Neural progenitor cell (in vitro differentiated cells): ENCODE data around the gene BRD9. TPM values are rescaled to one million over a fixed set of nuclear protein-coding genes. Genes with fewer than 3 reads are reported as not detected.

Experiments
- DNase-seq: peaks from one replicate; pipeline ENCODE4 v3.0.0-alpha.2; 2016; ENCODE audit warnings: low spot score
- H2AFZ ChIP-seq: fragments of 200-600 bp; sonication (generic); replicated peaks from 2 replicates; pipeline ENCODE4 v1.6.1; 2016; ENCODE audit warnings: antibody characterized with exemption
- H3F3A ChIP-seq: fragments of 200-600 bp; sonication (generic); 2 replicates; pipeline ENCODE4 v1.6.1; 2016; ENCODE audit warnings: antibody characterized with exemption, low read depth
- H3K27ac ChIP-seq: fragments of 200-600 bp; sonication (generic); 2 replicates; pipeline ENCODE4 v1.5.1; 2016; ENCODE audit warnings: mild to moderate bottlenecking
- H3K27me3 ChIP-seq: fragments of 200-600 bp; sonication (generic); 2 replicates; pipeline ENCODE4 v1.6.1; 2016; ENCODE audit warnings: mild to moderate bottlenecking, moderate library complexity
- H3K36me3 ChIP-seq: fragments of 200-600 bp; sonication (generic); 2 replicates; pipeline ENCODE4 v1.5.1; 2016
- H3K4me1 ChIP-seq: fragments of 200-600 bp; sonication (generic); 2 replicates; pipeline ENCODE4 v1.6.1; 2016; ENCODE audit warnings: mixed run types
- H3K4me2 ChIP-seq: fragments of 200-600 bp; sonication (generic); 2 replicates; pipeline ENCODE4 v1.6.1; 2016
- H3K4me3 ChIP-seq: fragments of 200-600 bp; sonication (generic); 2 replicates; pipeline ENCODE4 v1.5.1; 2016
- H3K79me2 ChIP-seq: fragments of 200-600 bp; sonication (generic); 2 replicates; pipeline ENCODE4 v1.6.1; 2016; ENCODE audit warnings: low read depth
- H3K9ac ChIP-seq: fragments of 200-600 bp; sonication (generic); 2 replicates; pipeline ENCODE4 v1.6.1; 2016
- H3K9me3 ChIP-seq: fragments of 200-600 bp; sonication (generic); 2 replicates; pipeline ENCODE4 v1.5.1; 2016; ENCODE audit warnings: low read depth
- H4K20me1 ChIP-seq: fragments of 200-600 bp; sonication (generic); 2 replicates; pipeline ENCODE4 v1.6.1; 2016; ENCODE audit warnings: low read depth
- H3K27ac Mint-ChIP-seq: 3 replicates; pipeline ENCODE4 v1.8.0; 2021; ENCODE audit warnings: mixed read lengths
- H3K27me3 Mint-ChIP-seq: 2 replicates; pipeline ENCODE4 v1.8.0; 2022; ENCODE audit warnings: low read depth, mild to moderate bottlenecking, inconsistent platforms, moderate library complexity, mixed read lengths; ENCODE audit not compliant: insufficient read depth
- H3K36me3 Mint-ChIP-seq: 3 replicates; pipeline ENCODE4 v1.8.0; 2021; ENCODE audit warnings: mixed read lengths
- H3K4me1 Mint-ChIP-seq: 3 replicates; pipeline ENCODE4 v1.8.0; 2021; ENCODE audit warnings: mixed read lengths
- H3K4me3 Mint-ChIP-seq: 3 replicates; pipeline ENCODE4 v1.8.0; 2021; ENCODE audit warnings: mild to moderate bottlenecking, moderate library complexity, mixed read lengths
- H3K9me3 Mint-ChIP-seq: 3 replicates; pipeline ENCODE4 v1.8.0; 2020; ENCODE audit warnings: mixed read lengths
- CTCF ChIP-seq: fragments of 200-600 bp; sonication (generic); IDR thresholded peaks from 2 replicates; pipeline ENCODE4 v1.5.1; 2017; ENCODE audit warnings: antibody characterized with exemption, mild to moderate bottlenecking
- EZH2 ChIP-seq: fragments of 200-600 bp; sonication (generic); IDR thresholded peaks from 2 replicates; pipeline ENCODE4 v1.6.1; 2017; ENCODE audit warnings: antibody characterized with exemption, mild to moderate bottlenecking, moderate library complexity
- EZH2phosphoT487 ChIP-seq: fragments of 200-600 bp; sonication (generic); IDR thresholded peaks from 2 replicates; pipeline ENCODE4 v1.6.1; 2017; ENCODE audit warnings: antibody characterized with exemption
- total RNA-seq: library from RNA; depleted of rRNA; stranded (reverse); fragments of >200 nt; gene quantifications from 2 replicates; pipeline ENCODE4 v1.2.3, GENCODE V29; 2015; ENCODE audit warnings: low replicate concordance

BRD9 gene
- total RNA-seq, 1 donor from 2014 or later, result 37.5 TPM

DNA sequence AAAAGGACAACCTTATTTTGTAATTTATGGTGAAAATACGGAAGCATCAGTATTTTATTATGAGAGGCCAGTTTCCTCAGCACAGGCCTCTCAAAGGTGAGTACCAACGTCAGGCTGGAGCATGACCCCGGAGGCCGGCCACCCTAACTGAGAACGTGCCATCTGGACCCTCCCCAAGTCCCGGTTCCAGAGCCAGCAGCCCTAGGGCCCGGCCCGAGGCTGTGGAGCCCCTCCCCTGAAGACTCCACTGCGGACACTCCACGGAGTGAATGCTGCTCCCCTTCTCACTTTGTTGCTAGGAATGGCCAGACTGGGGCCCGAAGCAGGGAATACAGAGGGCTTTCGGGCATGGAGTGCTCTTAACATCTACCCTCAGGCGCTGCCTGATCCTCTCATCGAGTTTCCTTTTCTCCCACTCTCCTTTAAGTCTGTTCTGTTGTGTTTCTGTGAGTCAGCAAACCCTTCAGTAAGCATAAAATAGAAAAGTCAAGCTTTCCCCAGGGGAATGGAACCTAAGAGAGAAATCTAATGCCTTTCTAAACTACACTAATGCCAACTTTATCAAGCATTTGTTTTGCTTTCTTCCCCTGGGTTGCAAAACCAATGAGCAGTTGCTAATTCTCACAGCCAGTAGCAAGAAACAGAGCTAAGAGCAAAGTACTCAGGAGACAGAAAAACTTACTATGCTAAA is 4.5 kb downstream of the BRD9 start:
- Mint-ChIP-seq H3K4me1 (peaks cover 7% of the 10 kb centered on the region), H3K27me3 (no peaks in the 10 kb centered on the region), H3K27ac (no peak overlapping the region), H3K9me3 (no peaks in the 10 kb centered on the region), H3K36me3 (peaks cover 40% of the 10 kb centered on the region), H3K4me3 (no peak overlapping the region)
- Histone ChIP-seq H3K27me3 (no peaks in the 10 kb centered on the region), H3K9me3 (no peaks in the 10 kb centered on the region), H3K9ac (no peak overlapping the region), H3K36me3 (peaks cover 10% of the 10 kb centered on the region), H3F3A (no peaks in the 10 kb centered on the region), H3K4me3 (no peak overlapping the region), H2AFZ (no peak overlapping the region), H3K4me1 (peaks cover 12% of the 10 kb centered on the region), H3K79me2 (peaks cover 58% of the 10 kb centered on the region), H3K27ac (no peak overlapping the region), H3K4me2 (no peak overlapping the region), H4K20me1 (peaks cover 11% of the 10 kb centered on the region)
- DNase-seq, result no peak
- TF ChIP-seq EZH2 (no peak), CTCF (no peak), EZH2phosphoT487 (no peak)

GRCh38 chr5:886716-887325 is 5.8 kb downstream of the BRD9 start:
- TF ChIP-seq CTCF (no peak), EZH2 (no peak), EZH2phosphoT487 (no peak)
- Mint-ChIP-seq H3K27me3 (no peaks in the 10 kb centered on the region), H3K36me3 (peaks cover 53% of the 10 kb centered on the region), H3K4me1 (peaks cover 7% of the 10 kb centered on the region), H3K27ac (no peak overlapping the region), H3K4me3 (no peak overlapping the region), H3K9me3 (no peaks in the 10 kb centered on the region)
- Histone ChIP-seq H3K4me2 (no peak overlapping the region), H3F3A (peaks cover 4% of the 10 kb centered on the region), H3K4me1 (peaks cover 10% of the 10 kb centered on the region), H3K9me3 (no peaks in the 10 kb centered on the region), H3K27me3 (no peaks in the 10 kb centered on the region), H3K9ac (no peak overlapping the region), H3K79me2 (peaks cover 61% of the 10 kb centered on the region), H2AFZ (no peak overlapping the region), H3K36me3 (peaks cover 10% of the 10 kb centered on the region), H3K27ac (no peak overlapping the region), H4K20me1 (peaks cover 15% of the 10 kb centered on the region), H3K4me3 (no peak overlapping the region)
- no peak for DNase-seq

- Histone ChIP-seq H2AFZ (no peak overlapping the region), H3K4me3 (no peak overlapping the region), H3K4me2 (no peak overlapping the region), H4K20me1 (peaks cover 8% of the 10 kb centered on the region), H3F3A (peaks cover 4% of the 10 kb centered on the region), H3K4me1 (peaks cover 2% of the 10 kb centered on the region), H3K27me3 (no peaks in the 10 kb centered on the region), H3K36me3 (peaks cover 10% of the 10 kb centered on the region), H3K9ac (no peak overlapping the region), H3K79me2 (peaks cover 54% of the 10 kb centered on the region), H3K27ac (no peak overlapping the region), H3K9me3 (no peaks in the 10 kb centered on the region)
- TF ChIP-seq CTCF (no peak), EZH2phosphoT487 (no peak), EZH2 (no peak)
- DNase-seq, result no peak
- H3K9me3 Mint-ChIP-seq, result no peaks in the 10 kb centered on the region
- H3K36me3 Mint-ChIP-seq, result peaks cover 53% of the 10 kb centered on the region
- H3K4me3 Mint-ChIP-seq, result no peak overlapping the region
- peaks cover 2% of the 10 kb centered on the region for H3K27me3 Mint-ChIP-seq
- H3K27ac Mint-ChIP-seq, result no peak overlapping the region
- peaks cover 2% of the 10 kb centered on the region for H3K4me1 Mint-ChIP-seq
Measured at GRCh38 chr5:886036-886435, 6.6 kb downstream of the BRD9 start.
